ENCODE measurements around the gene PUSL1. TPM values are rescaled to one million over a fixed set of nuclear protein-coding genes. Genes with fewer than 3 reads are reported as not detected.

Gene PUSL1
- total RNA-seq, 1 experiment from 2014 or later: 132 TPM

DNA sequence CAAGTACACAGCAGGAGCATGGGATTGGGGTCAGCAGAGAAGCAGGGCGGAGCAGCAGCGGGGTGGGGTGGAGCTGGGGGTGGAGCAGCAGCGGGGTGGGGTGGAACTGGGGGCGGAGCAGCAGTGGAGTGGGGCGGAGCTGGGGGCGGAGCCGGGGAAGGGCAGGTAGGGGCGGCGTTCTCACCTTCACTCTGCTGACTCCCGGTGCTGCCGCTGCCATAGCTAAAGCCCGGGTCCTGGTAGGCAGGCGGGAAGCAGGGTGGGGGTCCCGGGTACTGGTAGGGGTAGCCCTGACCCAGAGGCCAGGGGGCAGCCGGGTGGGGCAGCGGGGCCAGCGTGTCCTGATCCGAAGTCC is 29.4 kb downstream of the PUSL1 start:
- H3K27me3 ChIP-seq (ENCODE audit: low read length): no peaks in the 10 kb centered on the region
- BruUV-seq (replicated peaks): no TSS peak
- H3K4me3 ChIP-seq (ENCODE audit: low read length): no peak overlapping the region
- no peak overlapping the region for H2AFZ ChIP-seq (ENCODE audit: low read length)
- DNase-seq (peak; percentile 53), ATAC-seq (peak; percentile 23)
- H3K4me2 ChIP-seq (ENCODE audit: low read length): no peak overlapping the region
- ChIA-PET CTCF (interaction anchor here (0.7 kb wide), 1 partner anchor 19 kb away, joined by 3 read pairs; no protein-coding TSS in a partner anchor), POLR2A (ENCODE audit: unreplicated experiment) (no interaction called here)
- peaks cover 5% of the 10 kb centered on the region; the same call in 1 of the 2 replicates for H4K20me1 ChIP-seq (ENCODE audit: low read length)
- intact Hi-C loops (cut with micrococcal nuclease): no loop called here
- peaks cover 61% of the 10 kb centered on the region for H3K36me3 ChIP-seq (ENCODE audit: low read depth, low read length)
- no peaks in the 10 kb centered on the region for H3K9me3 ChIP-seq (ENCODE audit: low read length)
- no peaks in the 10 kb centered on the region for H3K9me2 ChIP-seq (replicated peaks; ENCODE audit: low read length)
- H3K27ac ChIP-seq (ENCODE audit: low read length): no peak overlapping the region
- TF ChIP-seq EZH2 (IDR thresholded peaks at IDR 0.05; ENCODE audit: low read length, unreplicated experiment) (no peak), EZH2phosphoT487 (IDR thresholded peaks at IDR 0.05; ENCODE audit: borderline replicate concordance, low read length) (no peak)
- TF ChIP-seq, protein P1, sequence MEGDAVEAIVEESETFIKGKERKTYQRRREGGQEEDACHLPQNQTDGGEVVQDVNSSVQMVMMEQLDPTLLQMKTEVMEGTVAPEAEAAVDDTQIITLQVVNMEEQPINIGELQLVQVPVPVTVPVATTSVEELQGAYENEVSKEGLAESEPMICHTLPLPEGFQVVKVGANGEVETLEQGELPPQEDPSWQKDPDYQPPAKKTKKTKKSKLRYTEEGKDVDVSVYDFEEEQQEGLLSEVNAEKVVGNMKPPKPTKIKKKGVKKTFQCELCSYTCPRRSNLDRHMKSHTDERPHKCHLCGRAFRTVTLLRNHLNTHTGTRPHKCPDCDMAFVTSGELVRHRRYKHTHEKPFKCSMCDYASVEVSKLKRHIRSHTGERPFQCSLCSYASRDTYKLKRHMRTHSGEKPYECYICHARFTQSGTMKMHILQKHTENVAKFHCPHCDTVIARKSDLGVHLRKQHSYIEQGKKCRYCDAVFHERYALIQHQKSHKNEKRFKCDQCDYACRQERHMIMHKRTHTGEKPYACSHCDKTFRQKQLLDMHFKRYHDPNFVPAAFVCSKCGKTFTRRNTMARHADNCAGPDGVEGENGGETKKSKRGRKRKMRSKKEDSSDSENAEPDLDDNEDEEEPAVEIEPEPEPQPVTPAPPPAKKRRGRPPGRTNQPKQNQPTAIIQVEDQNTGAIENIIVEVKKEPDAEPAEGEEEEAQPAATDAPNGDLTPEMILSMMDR (conservative IDR thresholded peaks at IDR 0.05; ENCODE audit: low read depth, low read length): no peak
- no peak overlapping the region for H3K9ac ChIP-seq (ENCODE audit: low read length)
- H3K79me2 ChIP-seq (ENCODE audit: low read length): peaks cover 18% of the 10 kb centered on the region
- no peaks in the 10 kb centered on the region for H3F3A ChIP-seq (ENCODE audit: low read length, unreplicated experiment)
- H3K4me1 ChIP-seq (ENCODE audit: insufficient read depth, low read length): peaks cover 10% of the 10 kb centered on the region; the same call in 1 of the 2 replicates

DNA sequence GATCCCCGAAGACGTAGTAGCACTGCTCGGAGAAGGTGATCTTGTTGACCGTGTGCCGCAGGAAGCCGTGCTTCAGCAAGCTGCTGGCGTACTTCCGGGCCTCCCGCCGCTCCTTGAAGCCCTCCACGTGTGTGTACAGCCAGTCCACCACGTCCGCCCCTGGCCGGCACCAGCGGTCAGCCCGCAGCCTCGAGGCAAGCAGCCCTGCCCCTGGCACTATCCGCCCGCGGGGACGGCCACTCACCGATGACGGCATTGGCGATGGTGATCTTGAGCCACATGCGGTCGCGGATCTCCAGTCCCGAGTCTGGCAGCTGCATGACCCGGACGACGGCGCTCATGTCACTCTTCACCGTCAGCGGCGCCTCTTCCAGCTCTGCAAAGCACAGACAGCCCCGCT is 29.9 kb downstream of the PUSL1 start:
- ATAC-seq: no peak
- intact Hi-C loops (cut with micrococcal nuclease): no loop called here

DNA sequence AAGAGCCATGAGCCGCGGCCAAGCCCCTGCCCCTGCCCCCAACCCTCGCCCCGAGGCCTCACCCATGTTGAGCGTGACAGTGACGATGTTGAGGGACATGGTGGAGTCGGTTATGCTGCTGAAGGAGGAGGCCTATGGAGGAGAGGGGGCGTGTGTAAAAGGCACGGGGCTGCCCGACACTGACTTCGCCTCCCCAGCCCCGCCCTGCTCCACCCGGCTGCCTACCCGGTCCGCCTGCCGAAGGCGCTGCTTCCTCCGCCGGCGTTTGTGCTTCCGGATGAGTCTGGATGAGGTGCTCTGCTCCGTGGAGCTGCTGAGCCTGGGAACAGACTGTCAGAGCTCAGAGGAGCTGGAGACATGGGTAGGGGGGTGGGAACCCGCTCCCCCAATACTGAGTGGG is 31.8 kb downstream of the PUSL1 start:
- peaks cover 41% of the 10 kb centered on the region for H3K79me2 ChIP-seq (ENCODE audit: low read length)
- no peak overlapping the region for H3K4me3 ChIP-seq (ENCODE audit: low read length)
- no TSS peak for BruUV-seq (replicated peaks)
- H3F3A ChIP-seq (ENCODE audit: low read length, unreplicated experiment): no peaks in the 10 kb centered on the region
- H2AFZ ChIP-seq (ENCODE audit: low read length): no peak overlapping the region
- no peak overlapping the region for H3K9ac ChIP-seq (ENCODE audit: low read length)
- no peaks in the 10 kb centered on the region for H3K9me3 ChIP-seq (ENCODE audit: low read length)
- no peaks in the 10 kb centered on the region for H3K9me2 ChIP-seq (replicated peaks; ENCODE audit: low read length)
- H4K20me1 ChIP-seq (ENCODE audit: low read length): peaks cover 5% of the 10 kb centered on the region; the same call in 1 of the 2 replicates
- no peak overlapping the region for H3K4me2 ChIP-seq (ENCODE audit: low read length)
- no peak overlapping the region for H3K27ac ChIP-seq (ENCODE audit: low read length)
- H3K4me1 ChIP-seq (ENCODE audit: insufficient read depth, low read length): peaks cover 20% of the 10 kb centered on the region
- DNase-seq: no peak
- POLR2A ChIA-PET (ENCODE audit: unreplicated experiment): no interaction called here
- CTCF ChIA-PET: no interaction called here
- TF ChIP-seq EZH2phosphoT487 (IDR thresholded peaks at IDR 0.05; ENCODE audit: borderline replicate concordance, low read length): no peak
- no peak for TF ChIP-seq EZH2 (IDR thresholded peaks at IDR 0.05; ENCODE audit: low read length, unreplicated experiment)
- TF ChIP-seq, protein P1 (conservative IDR thresholded peaks at IDR 0.05; ENCODE audit: low read depth, low read length): no peak
- intact Hi-C loops (cut with micrococcal nuclease): no loop called here
- no peaks in the 10 kb centered on the region for H3K27me3 ChIP-seq (ENCODE audit: low read length)
- ATAC-seq: no peak
- peaks cover 62% of the 10 kb centered on the region for H3K36me3 ChIP-seq (ENCODE audit: low read depth, low read length)

More for the DNA sequence above, 29.9 kb downstream of the PUSL1 start:
- H3K9ac ChIP-seq (ENCODE audit: low read length): no peak overlapping the region
- no peak overlapping the region for H2AFZ ChIP-seq (ENCODE audit: low read length)
- DNase-seq: no peak
- H3K27ac ChIP-seq (ENCODE audit: low read length): no peak overlapping the region
- no peaks in the 10 kb centered on the region for H3F3A ChIP-seq (ENCODE audit: low read length, unreplicated experiment)
- BruUV-seq (replicated peaks): no TSS peak
- peaks cover 7% of the 10 kb centered on the region; the same call in 1 of the 2 replicates for H3K4me1 ChIP-seq (ENCODE audit: insufficient read depth, low read length)
- H3K9me2 ChIP-seq (replicated peaks; ENCODE audit: low read length): no peaks in the 10 kb centered on the region
- H4K20me1 ChIP-seq (ENCODE audit: low read length): peaks cover 5% of the 10 kb centered on the region; the same call in 1 of the 2 replicates
- H3K4me3 ChIP-seq (ENCODE audit: low read length): no peak overlapping the region
- ChIA-PET POLR2A (ENCODE audit: unreplicated experiment) (no interaction called here), CTCF (interaction anchor here (0.7 kb wide), 1 partner anchor 20 kb away, joined by 3 read pairs; no protein-coding TSS in a partner anchor)
- H3K9me3 ChIP-seq (ENCODE audit: low read length): no peaks in the 10 kb centered on the region
- TF ChIP-seq, protein P1 (conservative IDR thresholded peaks at IDR 0.05; ENCODE audit: low read depth, low read length): no peak
- no peak for TF ChIP-seq EZH2phosphoT487 (IDR thresholded peaks at IDR 0.05; ENCODE audit: borderline replicate concordance, low read length)
- no peak for TF ChIP-seq EZH2 (IDR thresholded peaks at IDR 0.05; ENCODE audit: low read length, unreplicated experiment)
- peaks cover 62% of the 10 kb centered on the region for H3K36me3 ChIP-seq (ENCODE audit: low read depth, low read length)
- no peaks in the 10 kb centered on the region for H3K27me3 ChIP-seq (ENCODE audit: low read length)
- no peak overlapping the region for H3K4me2 ChIP-seq (ENCODE audit: low read length)
- peaks cover 23% of the 10 kb centered on the region for H3K79me2 ChIP-seq (ENCODE audit: low read length)

Measured in PC-3 (cell line).